ENCODE results near the gene AP5B1.

The AP5B1 gene

DNA sequence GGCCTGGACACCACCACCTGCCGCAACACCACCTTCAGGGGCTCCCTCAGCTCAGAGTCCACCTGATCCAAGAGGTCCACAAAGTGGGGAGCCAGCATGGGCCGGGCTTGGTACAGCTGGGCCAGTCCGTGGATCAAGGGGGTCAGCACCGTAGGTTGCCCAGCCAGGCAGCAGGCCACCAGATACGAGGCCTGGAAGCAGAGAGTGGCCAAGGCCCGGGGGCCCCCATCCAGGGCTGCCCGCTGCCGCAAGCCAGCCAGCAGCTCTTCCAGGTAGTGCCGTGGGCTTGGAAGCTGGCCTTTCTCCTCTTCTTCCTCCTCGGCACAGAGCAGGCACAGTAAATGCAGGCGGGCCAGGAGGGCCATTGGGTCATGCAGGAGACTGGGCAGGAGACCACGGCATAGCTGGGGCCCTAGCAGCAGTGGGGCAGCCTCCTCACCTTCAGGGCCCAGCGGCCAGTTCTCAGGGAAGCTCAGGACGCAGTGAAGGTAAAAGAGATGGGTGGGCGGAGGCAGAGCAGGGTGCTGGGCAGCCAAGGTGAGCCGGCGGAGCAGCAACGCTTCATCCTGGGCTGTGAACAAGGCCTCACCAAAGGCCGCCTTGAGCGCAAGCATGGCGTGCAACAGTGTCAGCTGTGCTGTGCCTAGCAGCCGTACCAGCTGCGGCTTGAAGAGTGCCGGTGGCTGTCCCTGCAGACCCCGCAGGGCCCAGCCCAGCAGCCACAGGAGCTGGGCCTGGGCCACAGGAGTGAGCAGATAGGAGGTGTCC is 1.7 kb downstream of the AP5B1 start:
- peaks cover 6% of the 10 kb centered on the region for H3K27me3 ChIP-seq
- peak overlapping the region; percentile 76 to 94 for H3K4me3 ChIP-seq (ENCODE audit: low read depth in 1 of 2, low read length in 1 of 2)
- H3K27ac ChIP-seq = peak overlapping the region; percentile 98
- peaks cover 33% of the 10 kb centered on the region for H3K36me3 ChIP-seq
- H3K9me3 ChIP-seq = no peaks in the 10 kb centered on the region
- TF ChIP-seq, protein P1, sequence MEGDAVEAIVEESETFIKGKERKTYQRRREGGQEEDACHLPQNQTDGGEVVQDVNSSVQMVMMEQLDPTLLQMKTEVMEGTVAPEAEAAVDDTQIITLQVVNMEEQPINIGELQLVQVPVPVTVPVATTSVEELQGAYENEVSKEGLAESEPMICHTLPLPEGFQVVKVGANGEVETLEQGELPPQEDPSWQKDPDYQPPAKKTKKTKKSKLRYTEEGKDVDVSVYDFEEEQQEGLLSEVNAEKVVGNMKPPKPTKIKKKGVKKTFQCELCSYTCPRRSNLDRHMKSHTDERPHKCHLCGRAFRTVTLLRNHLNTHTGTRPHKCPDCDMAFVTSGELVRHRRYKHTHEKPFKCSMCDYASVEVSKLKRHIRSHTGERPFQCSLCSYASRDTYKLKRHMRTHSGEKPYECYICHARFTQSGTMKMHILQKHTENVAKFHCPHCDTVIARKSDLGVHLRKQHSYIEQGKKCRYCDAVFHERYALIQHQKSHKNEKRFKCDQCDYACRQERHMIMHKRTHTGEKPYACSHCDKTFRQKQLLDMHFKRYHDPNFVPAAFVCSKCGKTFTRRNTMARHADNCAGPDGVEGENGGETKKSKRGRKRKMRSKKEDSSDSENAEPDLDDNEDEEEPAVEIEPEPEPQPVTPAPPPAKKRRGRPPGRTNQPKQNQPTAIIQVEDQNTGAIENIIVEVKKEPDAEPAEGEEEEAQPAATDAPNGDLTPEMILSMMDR (IDR thresholded peaks at IDR 0.05) = no peak
- peaks cover 62 to 67% of the 10 kb centered on the region in 2 experiments for H3K4me1 ChIP-seq (ENCODE audit: control insufficient read depth in 1 of 2, insufficient read depth in 1 of 2, low read depth in 1 of 2, low read length in 1 of 2)

DNA sequence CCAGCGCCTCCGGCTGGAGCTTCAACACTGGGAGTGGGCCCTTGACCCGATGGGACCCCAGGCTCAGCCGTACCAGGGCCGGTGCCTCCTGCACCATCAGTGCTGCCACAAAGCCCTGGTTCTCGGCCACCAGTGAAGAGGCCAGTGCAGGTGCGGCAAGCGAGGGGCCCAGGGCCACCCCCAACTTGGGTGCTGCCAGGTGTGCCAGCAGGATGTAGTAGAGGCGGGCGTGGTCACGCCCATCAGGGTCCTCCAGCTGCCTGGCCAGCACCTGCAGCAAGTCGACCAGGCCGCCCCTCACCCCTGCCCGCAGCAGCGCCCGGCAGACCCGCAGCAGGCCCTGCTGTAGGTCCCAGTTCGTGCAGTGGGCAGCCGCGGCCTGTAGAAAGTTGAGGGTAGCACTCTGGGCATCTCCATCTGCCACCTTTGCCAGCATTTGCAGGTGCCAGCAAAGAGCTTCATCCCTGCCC is 2.3 kb downstream of the AP5B1 start:
- Histone ChIP-seq H3K36me3 (peaks cover 33% of the 10 kb centered on the region), H3K9me3 (no peaks in the 10 kb centered on the region), H3K4me1 (ENCODE audit: control insufficient read depth in 1 of 2, insufficient read depth in 1 of 2, low read depth in 1 of 2, low read length in 1 of 2) (peaks cover 69 to 73% of the 10 kb centered on the region in 2 experiments)

DNA sequence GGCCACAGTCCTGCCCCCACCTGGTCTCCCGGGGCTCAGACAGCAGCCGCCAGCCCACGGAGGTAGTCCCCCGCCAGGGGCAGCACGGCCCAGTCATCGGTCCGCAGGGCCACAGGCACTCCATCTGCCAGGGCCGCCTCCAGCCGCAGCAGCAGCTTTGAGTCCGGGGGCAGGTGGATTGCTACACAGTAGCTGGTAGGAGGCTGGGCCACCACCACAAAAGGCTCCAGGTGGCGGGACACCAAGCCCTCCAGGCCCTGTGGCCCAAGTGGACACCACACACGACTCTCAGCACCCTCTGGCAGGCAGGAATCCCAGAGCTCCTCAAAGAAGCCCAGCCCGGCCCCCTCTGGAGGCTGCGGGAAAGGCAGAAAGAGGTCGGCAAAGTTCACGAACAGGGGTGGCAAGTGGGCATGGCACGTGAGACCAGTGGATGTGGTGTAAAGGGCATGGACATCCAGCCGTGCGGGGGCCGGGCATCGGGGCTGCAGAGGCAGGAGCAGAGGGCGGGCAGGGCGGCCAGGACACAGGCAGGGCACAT is 2.9 kb downstream of the AP5B1 start:
- Histone ChIP-seq H3K9me3 (no peaks in the 10 kb centered on the region), H3K27me3 (no peaks in the 10 kb centered on the region), H3K27ac (peak overlapping the region; percentile 98), H3K4me3 (ENCODE audit: low read depth in 1 of 2, low read length in 1 of 2) (peak overlapping the region; percentile 76 to 94), H3K36me3 (peaks cover 33% of the 10 kb centered on the region), H3K4me1 (ENCODE audit: control insufficient read depth in 1 of 2, insufficient read depth in 1 of 2, low read depth in 1 of 2, low read length in 1 of 2) (peaks cover 74 to 78% of the 10 kb centered on the region in 2 experiments)
- TF ChIP-seq, protein P1 (IDR thresholded peaks at IDR 0.05) = no peak

More for the DNA sequence above, 2.3 kb downstream of the AP5B1 start:
- TF ChIP-seq, protein P1 (IDR thresholded peaks at IDR 0.05) = no peak
- Histone ChIP-seq H3K4me3 (ENCODE audit: low read depth in 1 of 2, low read length in 1 of 2) (peak overlapping the region; percentile 76 to 94), H3K27me3 (peaks cover under 1% of the 10 kb centered on the region), H3K27ac (peak overlapping the region; percentile 98)

GRCh38 chr11:65777241-65777640 is 3.5 kb downstream of the AP5B1 start:
- H3K27ac ChIP-seq = peak overlapping the region; percentile 98
- H3K4me1 ChIP-seq (ENCODE audit: control insufficient read depth in 1 of 2, insufficient read depth in 1 of 2, low read depth in 1 of 2, low read length in 1 of 2) = peaks cover 80 to 82% of the 10 kb centered on the region in 2 experiments
- H3K9me3 ChIP-seq = no peaks in the 10 kb centered on the region
- H3K36me3 ChIP-seq = peaks cover 33% of the 10 kb centered on the region
- H3K4me3 ChIP-seq (ENCODE audit: low read depth in 1 of 2, low read length in 1 of 2) = peak overlapping the region; percentile 76 to 94
- H3K27me3 ChIP-seq = no peaks in the 10 kb centered on the region
- TF ChIP-seq, protein P1 (IDR thresholded peaks at IDR 0.05) = no peak

- H3K4me1 ChIP-seq (ENCODE audit: control insufficient read depth in 1 of 2, insufficient read depth in 1 of 2, low read depth in 1 of 2, low read length in 1 of 2) = peaks cover 80 to 82% of the 10 kb centered on the region in 2 experiments
These were observed 4.0 kb downstream of the AP5B1 start for GRCh38 chr11:65776710-65777141.

More at GRCh38 chr11:65776710-65777141, 4.0 kb downstream of the AP5B1 start:
- H3K36me3 ChIP-seq = peaks cover 33% of the 10 kb centered on the region
- peak overlapping the region; percentile 76 to 94 for H3K4me3 ChIP-seq (ENCODE audit: low read depth in 1 of 2, low read length in 1 of 2)
- TF ChIP-seq, protein P1 (IDR thresholded peaks at IDR 0.05) = no peak
- peak overlapping the region; percentile 98 for H3K27ac ChIP-seq
- no peaks in the 10 kb centered on the region for H3K9me3 ChIP-seq
- no peaks in the 10 kb centered on the region for H3K27me3 ChIP-seq

Measured in neutrophil (primary cell).